ENCODE measurements around the gene ERGIC1.

ERGIC1 gene

GRCh38 chr5:172828911-172829431, 5.1 kb upstream of the ERGIC1 start:
- Histone ChIP-seq H3K4me2 (ENCODE audit: low read depth, low read length, poor library complexity, severe bottlenecking) (no peak overlapping the region), H3K27ac (ENCODE audit: low read depth, low read length) (no peak overlapping the region), H3K36me3 (ENCODE audit: low read length) (no peaks in the 10 kb centered on the region), H3F3A (ENCODE audit: insufficient read depth) (no peaks in the 10 kb centered on the region), H2AFZ (ENCODE audit: low read depth, low read length, severe bottlenecking) (no peak overlapping the region), H3K4me3 (ENCODE audit: insufficient read depth, low read length, poor library complexity, severe bottlenecking) (no peak overlapping the region), H3K9ac (ENCODE audit: low read length) (no peak overlapping the region), H3K79me2 (ENCODE audit: insufficient read depth, low read length) (no peaks in the 10 kb centered on the region), H4K20me1 (ENCODE audit: low read depth, low read length) (no peaks in the 10 kb centered on the region), H3K9me2 (replicated peaks; ENCODE audit: insufficient read depth, low read length) (no peaks in the 10 kb centered on the region), H3K27me3 (ENCODE audit: low read length) (no peaks in the 10 kb centered on the region), H3K9me3 (ENCODE audit: insufficient read depth, low read length) (peaks cover 15% of the 10 kb centered on the region; the same call in 1 of the 2 replicates)
- TF ChIP-seq EZH2phosphoT487 (conservative IDR thresholded peaks at IDR 0.05; ENCODE audit: low read length) (no peak), CTCF (IDR thresholded peaks at IDR 0.05; ENCODE audit: insufficient read depth, low read length, poor library complexity, severe bottlenecking) (no peak)

- TF ChIP-seq EZH2phosphoT487 (conservative IDR thresholded peaks at IDR 0.05; ENCODE audit: low read length) (no peak), CTCF (IDR thresholded peaks at IDR 0.05; ENCODE audit: insufficient read depth, low read length, poor library complexity, severe bottlenecking) (no peak)
- Histone ChIP-seq H3K36me3 (ENCODE audit: low read length) (no peaks in the 10 kb centered on the region), H3K79me2 (ENCODE audit: insufficient read depth, low read length) (peaks cover 10% of the 10 kb centered on the region; the same call in 1 of the 2 replicates), H3K27ac (ENCODE audit: low read depth, low read length) (no peak overlapping the region), H3K27me3 (ENCODE audit: low read length) (no peaks in the 10 kb centered on the region), H3K9me3 (ENCODE audit: insufficient read depth, low read length) (peaks cover 12% of the 10 kb centered on the region; the same call in 1 of the 2 replicates), H3K4me3 (ENCODE audit: insufficient read depth, low read length, poor library complexity, severe bottlenecking) (no peak overlapping the region), H4K20me1 (ENCODE audit: low read depth, low read length) (no peaks in the 10 kb centered on the region), H3K9ac (ENCODE audit: low read length) (no peak overlapping the region), H3F3A (ENCODE audit: insufficient read depth) (no peaks in the 10 kb centered on the region), H2AFZ (ENCODE audit: low read depth, low read length, severe bottlenecking) (no peak overlapping the region), H3K9me2 (replicated peaks; ENCODE audit: insufficient read depth, low read length) (no peaks in the 10 kb centered on the region), H3K4me2 (ENCODE audit: low read depth, low read length, poor library complexity, severe bottlenecking) (no peak overlapping the region)
Measured at GRCh38 chr5:172830275-172830799, 3.7 kb upstream of the ERGIC1 start.

- no peak for TF ChIP-seq EZH2phosphoT487 (conservative IDR thresholded peaks at IDR 0.05; ENCODE audit: low read length)
- no peak for TF ChIP-seq CTCF (IDR thresholded peaks at IDR 0.05; ENCODE audit: insufficient read depth, low read length, poor library complexity, severe bottlenecking)
- no peak overlapping the region for H2AFZ ChIP-seq (ENCODE audit: low read depth, low read length, severe bottlenecking)
- peaks cover 5% of the 10 kb centered on the region; the same call in 1 of the 2 replicates for H3K9me3 ChIP-seq (ENCODE audit: insufficient read depth, low read length)
- H3F3A ChIP-seq (ENCODE audit: insufficient read depth), result no peaks in the 10 kb centered on the region
- H3K36me3 ChIP-seq (ENCODE audit: low read length), result no peaks in the 10 kb centered on the region
- peaks cover 17% of the 10 kb centered on the region for H3K79me2 ChIP-seq (ENCODE audit: insufficient read depth, low read length)
- no peak overlapping the region for H3K27ac ChIP-seq (ENCODE audit: low read depth, low read length)
- no peak overlapping the region for H3K4me2 ChIP-seq (ENCODE audit: low read depth, low read length, poor library complexity, severe bottlenecking)
- H4K20me1 ChIP-seq (ENCODE audit: low read depth, low read length), result no peaks in the 10 kb centered on the region
- H3K9me2 ChIP-seq (replicated peaks; ENCODE audit: insufficient read depth, low read length), result no peaks in the 10 kb centered on the region
- H3K27me3 ChIP-seq (ENCODE audit: low read length), result no peaks in the 10 kb centered on the region
- no peak overlapping the region for H3K4me3 ChIP-seq (ENCODE audit: insufficient read depth, low read length, poor library complexity, severe bottlenecking)
- H3K9ac ChIP-seq (ENCODE audit: low read length), result no peak overlapping the region
Measured at GRCh38 chr5:172830876-172831662, 3.0 kb upstream of the ERGIC1 start.
